Fibroblast of lung (primary cell): Measurements from ENCODE around the gene COG2.

Experiments
- EZH2 ChIP-seq: IDR thresholded peaks from 2 replicates; pipeline ENCODE4 v1.5.1; 2012; ENCODE audit warnings: low read length, control low read depth, mild to moderate bottlenecking; ENCODE audit errors: missing control alignments
- TF ChIP-seq, protein P1 (sequence below), 2 donors: IDR thresholded peaks in 1 of 2; conservative IDR thresholded peaks in 1 of 2; 1 replicate in 1 of 2; 2 replicates in 1 of 2; pipeline ENCODE4 v1.5.1; 2011 to 2012; ENCODE audit warnings: low read length in 2 of 2, control low read depth in 1 of 2, inconsistent platforms in 1 of 2, low read depth in 1 of 2, mild to moderate bottlenecking in 1 of 2

DNA sequence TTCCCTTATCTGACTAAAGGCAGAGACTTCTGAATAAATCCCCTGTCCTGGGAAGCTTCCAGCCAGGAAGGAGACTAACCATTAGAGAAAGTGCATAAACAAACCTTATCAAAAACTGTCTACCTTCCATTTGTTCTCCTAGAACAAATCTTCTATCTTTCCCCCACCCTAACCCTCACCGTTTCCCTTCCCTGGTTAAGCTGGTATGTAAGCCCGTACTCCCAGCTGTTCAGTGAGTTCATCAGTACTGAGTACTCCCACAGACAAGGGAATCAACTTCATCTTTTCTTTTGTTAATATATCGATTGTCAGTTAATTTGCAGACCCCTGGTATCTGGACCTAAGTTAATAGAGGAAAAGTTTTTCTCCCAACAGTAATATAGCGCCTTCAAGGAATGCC is 20.1 kb upstream of the COG2 start:
- TF ChIP-seq EZH2: no peak
- TF ChIP-seq, protein P1, sequence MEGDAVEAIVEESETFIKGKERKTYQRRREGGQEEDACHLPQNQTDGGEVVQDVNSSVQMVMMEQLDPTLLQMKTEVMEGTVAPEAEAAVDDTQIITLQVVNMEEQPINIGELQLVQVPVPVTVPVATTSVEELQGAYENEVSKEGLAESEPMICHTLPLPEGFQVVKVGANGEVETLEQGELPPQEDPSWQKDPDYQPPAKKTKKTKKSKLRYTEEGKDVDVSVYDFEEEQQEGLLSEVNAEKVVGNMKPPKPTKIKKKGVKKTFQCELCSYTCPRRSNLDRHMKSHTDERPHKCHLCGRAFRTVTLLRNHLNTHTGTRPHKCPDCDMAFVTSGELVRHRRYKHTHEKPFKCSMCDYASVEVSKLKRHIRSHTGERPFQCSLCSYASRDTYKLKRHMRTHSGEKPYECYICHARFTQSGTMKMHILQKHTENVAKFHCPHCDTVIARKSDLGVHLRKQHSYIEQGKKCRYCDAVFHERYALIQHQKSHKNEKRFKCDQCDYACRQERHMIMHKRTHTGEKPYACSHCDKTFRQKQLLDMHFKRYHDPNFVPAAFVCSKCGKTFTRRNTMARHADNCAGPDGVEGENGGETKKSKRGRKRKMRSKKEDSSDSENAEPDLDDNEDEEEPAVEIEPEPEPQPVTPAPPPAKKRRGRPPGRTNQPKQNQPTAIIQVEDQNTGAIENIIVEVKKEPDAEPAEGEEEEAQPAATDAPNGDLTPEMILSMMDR (conservative IDR thresholded peaks at IDR 0.05 in 1 of 2, IDR thresholded peaks at IDR 0.05 in 1 of 2; ENCODE audit: low read depth in 1 of 2, low read length in 2 of 2): no peak
